ACC112 (cell line): ENCODE results near the gene PHPT1.

Experiments used
- H2AFZ ChIP-seq: fragments of 200-600 bp; sonication (generic); one replicate; pipeline ENCODE4 v1.6.0; 2017; ENCODE audit warnings: antibody characterized with exemption, low read length; ENCODE audit not compliant: unreplicated experiment
- H3K27ac ChIP-seq: fragments of 200-600 bp; sonication (generic); 2 replicates; pipeline ENCODE4 v1.5.1; 2014; ENCODE audit warnings: low read depth, mild to moderate bottlenecking, antibody characterized with exemption, low read length, moderate library complexity
- H3K27me3 ChIP-seq: fragments of 200-600 bp; sonication (generic); 2 replicates; pipeline ENCODE4 v1.6.1; 2014; ENCODE audit warnings: mild to moderate bottlenecking, antibody characterized with exemption, low read length, moderate library complexity, mixed read lengths; ENCODE audit not compliant: insufficient read depth
- H3K36me3 ChIP-seq: fragments of 200-600 bp; sonication (generic); 2 replicates; pipeline ENCODE4 v1.6.1; 2016; ENCODE audit warnings: mild to moderate bottlenecking, antibody characterized with exemption, low read length, moderate library complexity, mixed read lengths; ENCODE audit not compliant: insufficient read depth
- H3K4me1 ChIP-seq: fragments of 200-600 bp; sonication (generic); one replicate; pipeline ENCODE4 v1.6.1; 2016; ENCODE audit warnings: low read length, mixed read lengths; ENCODE audit not compliant: insufficient read depth, unreplicated experiment, control insufficient read depth
- H3K4me3 ChIP-seq: fragments of 200-600 bp; sonication (generic); 2 replicates; pipeline ENCODE4 v1.5.1; 2014; ENCODE audit warnings: mild to moderate bottlenecking, low read depth, low read length
- H3K79me2 ChIP-seq: fragments of 200-600 bp; sonication (generic); one replicate; pipeline ENCODE4 v1.6.0; 2016; ENCODE audit warnings: low read length; ENCODE audit not compliant: control insufficient read depth, unreplicated experiment, insufficient read depth

Gene PHPT1

DNA sequence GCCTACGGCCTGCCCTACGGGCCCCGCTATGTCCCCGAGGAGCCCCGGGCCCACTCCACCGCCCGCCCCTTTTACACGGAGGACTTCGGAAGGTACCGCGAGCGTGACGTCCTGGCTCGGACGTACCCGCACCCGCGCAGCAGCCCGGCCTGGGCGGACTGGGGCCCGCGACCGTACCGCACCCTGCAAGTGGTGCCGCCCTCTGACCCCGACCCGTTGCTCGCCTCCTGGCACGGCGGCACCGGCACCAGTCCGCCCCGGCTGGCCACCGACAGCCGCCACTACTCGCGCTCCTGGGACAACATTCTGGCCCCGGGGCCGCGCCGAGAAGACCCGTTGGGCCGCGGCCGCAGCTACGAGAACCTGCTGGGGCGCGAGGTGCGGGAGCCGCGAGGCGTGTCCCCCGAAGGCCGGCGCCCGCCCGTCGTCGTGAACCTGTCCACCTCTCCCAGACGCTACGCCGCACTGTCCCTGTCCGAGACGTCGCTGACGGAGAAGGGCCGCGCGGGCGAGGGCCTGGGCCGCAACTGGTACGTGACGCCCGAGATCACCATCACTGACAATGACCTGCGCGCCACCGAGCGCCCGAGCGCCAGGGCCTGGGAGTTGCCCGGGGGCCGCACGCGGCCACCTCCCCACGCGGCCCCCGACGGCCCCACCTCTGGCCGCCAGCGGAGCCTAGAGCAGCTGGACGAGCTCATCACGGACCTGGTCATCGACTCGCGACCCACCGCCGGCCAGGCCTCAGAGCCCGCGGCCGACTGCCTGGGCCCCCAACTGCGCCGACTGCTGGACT is 3.5 kb upstream of the PHPT1 start:
- no peak overlapping the region for H2AFZ ChIP-seq
- H3K36me3 ChIP-seq: no peaks in the 10 kb centered on the region
- H3K4me3 ChIP-seq: peak overlapping the region; percentile 91
- H3K27ac ChIP-seq: no peak overlapping the region
- no peaks in the 10 kb centered on the region for H3K79me2 ChIP-seq
- H3K4me1 ChIP-seq: peaks cover 22% of the 10 kb centered on the region
- peaks cover 9% of the 10 kb centered on the region; the same call in 1 of the 2 replicates for H3K27me3 ChIP-seq

DNA sequence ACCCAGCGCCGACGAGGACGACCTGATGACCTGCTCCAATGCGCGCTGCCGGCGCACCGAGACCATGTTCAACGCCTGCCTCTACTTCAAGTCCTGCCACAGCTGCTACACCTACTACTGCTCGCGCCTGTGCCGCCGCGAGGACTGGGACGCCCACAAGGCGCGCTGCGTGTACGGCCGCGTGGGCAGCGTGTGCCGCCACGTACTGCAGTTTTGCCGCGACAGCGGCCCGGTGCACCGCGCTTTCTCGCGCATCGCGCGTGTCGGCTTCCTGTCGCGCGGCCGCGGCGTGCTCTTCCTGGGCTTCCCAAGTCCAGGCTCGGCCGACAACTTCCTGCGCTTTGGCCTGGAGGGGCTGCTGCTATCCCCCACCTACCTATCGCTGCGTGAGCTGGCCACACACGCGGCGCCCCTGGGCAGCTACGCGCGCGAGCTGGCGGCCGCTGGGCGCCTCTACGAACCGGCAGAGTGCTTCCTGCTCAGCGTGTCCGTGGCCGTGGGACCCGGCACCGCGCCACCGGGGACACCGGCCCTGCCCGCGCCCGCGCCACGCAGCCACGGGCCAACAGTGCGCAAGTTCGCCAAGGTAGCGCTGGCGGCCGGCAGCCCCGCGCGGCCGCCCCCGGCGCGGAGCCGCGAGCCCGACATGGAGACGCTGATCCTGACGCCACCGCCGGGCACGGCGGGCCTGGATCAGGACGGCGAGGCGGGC is 2.7 kb upstream of the PHPT1 start:
- Histone ChIP-seq H3K79me2 (no peaks in the 10 kb centered on the region), H3K27me3 (peaks cover 9% of the 10 kb centered on the region; the same call in 1 of the 2 replicates), H3K27ac (peak overlapping the region; percentile 21; the same call in 1 of the 2 replicates), H3K4me1 (peaks cover 14% of the 10 kb centered on the region), H3K4me3 (peak overlapping the region; percentile 91), H3K36me3 (no peaks in the 10 kb centered on the region), H2AFZ (no peak overlapping the region)

DNA sequence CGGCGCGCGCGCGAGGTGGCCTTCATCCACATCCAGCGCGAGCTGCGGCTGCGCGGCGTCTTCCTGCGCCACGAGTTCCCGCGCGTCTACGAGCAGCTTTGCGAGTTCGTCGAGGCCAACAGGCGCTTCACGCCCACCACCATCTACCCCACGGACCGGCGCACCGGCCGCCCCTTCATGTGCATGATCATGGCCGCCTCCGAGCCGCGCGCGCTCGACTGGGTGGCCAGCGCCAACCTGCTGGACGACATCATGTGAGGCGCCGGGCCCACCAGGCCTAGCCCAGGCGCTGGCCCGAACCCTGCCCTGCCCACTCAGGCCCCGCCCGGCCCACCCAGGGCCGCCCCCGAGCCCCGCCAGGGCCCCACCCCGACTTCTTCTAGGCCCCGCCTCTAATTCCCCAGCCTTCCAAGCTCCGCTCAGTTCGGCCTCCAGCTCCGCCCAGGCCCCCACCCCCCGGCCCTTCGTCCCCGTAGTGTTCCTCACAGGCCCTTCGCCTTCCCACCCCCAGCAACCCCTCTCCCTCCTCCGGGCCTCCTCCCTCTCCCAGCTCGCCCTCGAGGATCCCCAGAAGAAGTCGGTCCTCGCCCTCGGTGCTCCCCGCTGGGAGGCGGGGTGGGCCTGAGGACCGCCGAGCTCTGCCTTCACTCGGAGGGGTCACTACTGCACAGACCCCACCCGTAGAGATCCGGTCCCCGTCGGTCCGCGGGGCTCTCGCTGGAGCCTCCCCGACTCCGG is 2.0 kb upstream of the PHPT1 start:
- Histone ChIP-seq H3K4me3 (peak overlapping the region; percentile 91), H2AFZ (peak overlapping the region; percentile 51), H3K4me1 (peaks cover 8% of the 10 kb centered on the region), H3K27ac (peak overlapping the region; percentile 66), H3K27me3 (peaks cover 9% of the 10 kb centered on the region; the same call in 1 of the 2 replicates), H3K79me2 (no peaks in the 10 kb centered on the region), H3K36me3 (no peaks in the 10 kb centered on the region)

DNA sequence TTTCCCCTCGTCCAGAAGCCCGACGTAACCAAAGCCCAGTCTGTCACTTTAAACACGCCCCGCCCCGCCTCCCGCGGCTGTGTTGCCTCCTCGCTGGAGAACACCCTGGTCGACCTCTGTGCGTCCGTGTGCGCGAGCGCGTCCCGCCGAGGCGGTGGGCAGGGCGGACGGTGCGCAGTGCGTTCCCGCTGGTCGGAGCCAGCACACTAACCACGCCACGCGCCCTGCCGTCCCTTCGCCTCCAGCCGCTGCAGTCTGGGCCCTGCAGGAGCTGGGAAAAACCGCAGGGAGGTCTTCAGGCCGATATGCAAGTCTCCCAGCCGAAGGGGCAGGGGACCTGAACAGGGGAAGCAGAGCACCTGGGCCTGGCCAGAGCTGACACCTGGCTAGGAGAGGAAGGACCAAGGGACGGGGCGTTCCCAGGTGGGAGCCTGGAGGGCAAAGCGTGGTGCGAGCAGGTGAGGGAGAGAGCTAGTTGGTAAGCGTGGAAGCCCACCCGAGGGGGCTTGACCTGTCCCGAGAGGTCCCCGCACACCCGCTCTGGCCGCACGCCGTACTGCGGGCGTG is 1.3 kb upstream of the PHPT1 start:
- H3K36me3 ChIP-seq: no peaks in the 10 kb centered on the region
- peak overlapping the region; percentile 51 for H2AFZ ChIP-seq
- H3K4me1 ChIP-seq: peaks cover 8% of the 10 kb centered on the region
- H3K27me3 ChIP-seq: peaks cover 9% of the 10 kb centered on the region; the same call in 1 of the 2 replicates
- H3K4me3 ChIP-seq: peak overlapping the region; percentile 91
- peak overlapping the region; percentile 86 for H3K27ac ChIP-seq
- no peaks in the 10 kb centered on the region for H3K79me2 ChIP-seq

DNA sequence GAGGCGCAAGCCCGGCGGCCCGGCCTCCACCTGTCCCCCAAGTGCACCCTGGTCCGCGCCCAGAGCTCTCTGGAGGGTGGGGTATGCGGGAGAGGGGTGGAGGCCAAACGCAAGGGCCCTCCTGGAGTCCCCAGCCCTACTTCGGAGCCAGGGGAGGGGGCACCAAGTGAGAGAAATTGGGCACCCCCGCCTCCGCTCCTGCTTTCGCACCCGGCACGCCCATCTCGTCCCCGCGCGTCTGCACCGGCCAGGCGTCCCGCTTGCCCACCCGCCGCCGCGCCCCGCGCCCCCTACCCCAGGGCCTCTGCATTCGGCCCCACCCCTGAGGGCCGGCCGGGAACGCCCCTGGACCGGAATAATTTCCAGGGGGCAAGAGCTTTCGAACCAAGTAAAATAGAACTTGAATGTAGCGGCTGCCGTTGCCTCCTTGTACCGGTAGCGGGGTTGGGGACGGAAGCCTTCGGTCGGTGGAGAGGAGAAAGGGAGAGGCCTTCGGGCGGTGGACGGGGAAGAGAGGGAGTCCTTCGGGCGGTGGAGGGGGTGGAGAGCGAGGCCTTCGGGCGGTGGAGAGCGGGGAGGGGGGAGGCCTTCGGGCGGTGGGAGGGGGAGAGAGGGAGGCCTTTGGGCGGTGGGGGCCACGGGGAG is 694 bp upstream of the PHPT1 start:
- no peaks in the 10 kb centered on the region for H3K79me2 ChIP-seq
- peak overlapping the region; percentile 91 for H3K4me3 ChIP-seq
- H3K27ac ChIP-seq: peak overlapping the region; percentile 86
- H2AFZ ChIP-seq: peak overlapping the region; percentile 24
- H3K36me3 ChIP-seq: no peaks in the 10 kb centered on the region
- H3K27me3 ChIP-seq: peaks cover 9% of the 10 kb centered on the region; the same call in 1 of the 2 replicates
- peaks cover 3% of the 10 kb centered on the region for H3K4me1 ChIP-seq

DNA sequence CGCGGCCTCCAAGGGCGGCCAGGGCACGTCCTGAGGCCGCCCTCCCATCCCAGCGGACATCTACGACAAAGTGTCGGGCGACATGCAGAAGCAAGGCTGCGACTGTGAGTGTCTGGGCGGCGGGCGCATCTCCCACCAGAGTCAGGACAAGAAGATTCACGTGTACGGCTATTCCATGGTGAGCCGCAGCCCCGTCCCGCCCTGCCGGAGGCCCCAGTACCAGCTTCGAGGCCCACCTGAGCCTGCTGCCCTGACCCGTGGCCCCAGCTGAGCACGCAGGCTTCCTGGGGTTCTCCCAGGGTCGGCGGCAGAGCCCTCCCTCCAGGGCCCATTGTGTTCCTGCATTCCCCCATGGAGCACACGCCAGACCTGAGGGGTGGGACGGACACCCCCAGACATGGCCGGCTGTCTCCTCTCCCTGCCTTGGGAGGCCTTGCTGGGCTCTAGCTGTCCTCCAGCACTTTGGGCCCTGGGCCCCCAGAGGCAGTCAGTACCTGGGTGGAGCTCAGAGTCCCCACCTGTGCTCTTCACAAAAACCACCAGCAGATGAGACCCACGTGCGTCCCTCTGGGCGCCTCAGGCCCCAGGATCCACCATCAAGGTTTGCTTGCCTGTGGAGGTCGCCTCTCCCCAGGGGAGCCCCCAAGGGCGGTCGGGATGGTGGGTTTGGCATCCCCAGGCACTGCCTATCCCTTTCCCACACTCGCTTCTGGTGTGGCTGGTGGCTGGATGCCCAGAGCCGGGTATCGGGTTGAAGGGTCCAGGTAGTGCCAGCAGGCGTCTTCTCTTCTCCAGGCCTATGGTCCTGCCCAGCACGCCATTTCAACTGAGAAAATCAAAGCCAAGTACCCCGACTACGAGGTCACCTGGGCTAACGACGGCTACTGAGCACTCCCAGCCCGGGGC is 1.0 kb downstream of the PHPT1 start:
- H3K4me1 ChIP-seq: peaks cover 3% of the 10 kb centered on the region
- H2AFZ ChIP-seq: no peak overlapping the region
- H3K79me2 ChIP-seq: no peaks in the 10 kb centered on the region
- H3K36me3 ChIP-seq: no peaks in the 10 kb centered on the region
- peaks cover 8% of the 10 kb centered on the region; the same call in 1 of the 2 replicates for H3K27me3 ChIP-seq
- H3K27ac ChIP-seq: peak overlapping the region; percentile 43
- peak overlapping the region; percentile 91 for H3K4me3 ChIP-seq

DNA sequence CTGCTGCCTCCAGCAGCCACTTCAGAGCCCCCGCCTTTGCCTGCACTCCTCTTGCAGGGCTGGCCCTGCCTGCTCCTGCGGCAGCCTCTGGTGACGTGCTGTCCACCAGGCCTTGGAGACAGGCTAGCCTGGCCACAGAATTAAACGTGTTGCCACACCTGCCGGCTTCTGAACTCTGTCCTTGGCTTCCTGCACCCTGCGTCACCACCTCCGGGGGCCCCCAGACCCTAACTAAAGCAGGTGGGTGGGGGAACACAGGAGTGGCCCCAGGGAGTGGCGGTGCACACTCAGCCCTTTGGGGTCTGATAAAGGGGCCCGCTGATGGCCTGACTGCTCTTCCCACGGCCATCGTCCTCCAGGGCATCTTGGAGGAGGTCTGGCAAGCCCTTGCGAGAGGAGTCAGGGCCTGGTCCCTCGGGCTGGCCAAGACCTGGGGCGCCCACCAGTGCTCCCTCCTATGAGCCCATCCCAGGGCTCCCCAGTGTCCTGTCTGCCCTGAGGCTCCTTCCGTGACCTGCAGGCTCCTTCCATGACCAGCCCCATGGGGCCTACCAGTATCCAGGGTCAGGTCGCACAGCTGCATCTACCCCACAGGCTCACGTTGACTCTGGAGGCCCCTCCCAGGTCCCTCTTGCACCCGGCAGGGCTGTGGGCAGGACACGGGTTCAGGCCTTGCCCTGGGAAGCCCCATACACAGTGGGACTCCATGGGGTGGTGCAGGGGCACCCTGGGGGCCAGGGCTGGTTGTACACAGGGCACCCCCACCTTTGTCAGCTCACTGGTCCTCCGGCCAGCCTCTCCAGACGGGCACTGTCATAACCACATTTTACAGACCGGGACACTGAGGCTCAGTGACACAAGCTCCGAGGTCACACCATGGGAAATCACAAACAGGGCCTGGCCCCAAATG is 1.9 kb downstream of the PHPT1 start:
- H3K4me3 ChIP-seq: peak overlapping the region; percentile 91; the same call in 1 of the 2 replicates
- H3K27me3 ChIP-seq: no peaks in the 10 kb centered on the region; the same call in 1 of the 2 replicates
- no peaks in the 10 kb centered on the region for H3K36me3 ChIP-seq
- H3K4me1 ChIP-seq: peaks cover 3% of the 10 kb centered on the region
- no peak overlapping the region for H2AFZ ChIP-seq
- H3K79me2 ChIP-seq: no peaks in the 10 kb centered on the region
- no peak overlapping the region for H3K27ac ChIP-seq

DNA sequence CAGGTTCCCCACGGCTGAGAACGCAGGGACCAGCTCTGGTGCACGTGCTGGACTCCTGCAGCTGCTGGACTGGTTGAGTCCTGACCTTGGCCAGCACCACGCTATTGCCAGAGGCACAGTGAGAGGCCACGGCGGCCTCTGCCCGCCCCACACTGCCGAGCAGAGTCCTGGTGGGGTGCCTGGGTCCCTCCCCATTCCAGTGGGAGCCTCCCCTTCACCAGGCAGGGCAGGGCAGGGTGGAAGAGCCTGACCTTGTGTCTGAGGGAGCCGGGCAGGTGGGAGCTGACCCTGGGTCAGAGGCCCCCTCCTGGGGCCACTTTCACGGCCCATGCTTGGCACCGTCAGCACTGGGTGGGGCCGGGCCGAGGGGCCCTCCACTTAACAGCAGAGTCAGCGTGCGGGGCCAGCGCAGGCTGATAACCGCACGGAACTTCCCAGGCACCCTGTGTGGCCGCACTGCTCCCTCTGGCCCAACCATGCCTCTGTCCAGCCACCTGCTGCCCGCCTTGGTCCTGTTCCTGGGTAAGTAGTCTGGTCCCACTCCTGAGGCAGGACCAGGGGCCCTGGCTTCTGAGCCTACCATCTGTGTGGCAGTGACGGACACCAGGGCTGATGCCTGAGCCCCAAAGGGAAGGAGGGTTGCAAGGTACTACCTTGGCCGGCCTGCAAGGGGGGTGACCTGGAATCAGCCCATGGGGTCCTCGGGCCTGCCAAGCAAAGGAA is 2.9 kb downstream of the PHPT1 start, which contains the start of gene MAMDC4:
Gene MAMDC4, plus strand, starts transcription at position 406 of the 723 bp plus-strand sequence. Its CDS starts 71 bp downstream, at position 477.
- Histone ChIP-seq H3K4me3 (no peak within 1 kb of the TSS), H3K27ac (no peak within 1 kb of the TSS), H3K79me2 (no peaks in the 10 kb centered on the region), H2AFZ (no peak within 1 kb of the TSS), H3K4me1 (peaks cover 3% of the 10 kb centered on the region), H3K36me3 (no peaks in the 10 kb centered on the region), H3K27me3 (no peaks in the 10 kb centered on the region)
